T-cell (primary cell): ENCODE data around the gene HIC2. TPM values are rescaled to one million over a fixed set of nuclear protein-coding genes. Genes with fewer than 3 reads are reported as not detected.
"Not testable (repeated sequence)": the region's sequence is repeated elsewhere in the genome, so short reads cannot be mapped to it uniquely, and the experiment has no call there.

Experiments used
- ATAC-seq, 4 experiments: fragments of 200-7000 bp in 3 of 4; fragments of 150-1000 bp in 1 of 4; cut with Tn5 transposase; replicated peaks in 1 of 4; 1 replicate in 3 of 4; 2 replicates in 1 of 4; pipeline ENCODE4 v1.10.0; 2021; ENCODE audit warnings: moderate library complexity in 3 of 4, mild to moderate bottlenecking in 2 of 4, moderate number of reproducible peaks in 1 of 4
- CTCF ChIA-PET, 2 donors: fragments of 300-600 bp; sonication (Branson Sonifier 250); formaldehyde crosslinking; loops; one replicate each; lab custom pipeline; 2022; ENCODE audit warnings: antibody characterized with exemption in 2 of 2; lab: Charles Lee
- POLR2A ChIA-PET, 2 donors: fragments of 300-600 bp; sonication (Branson Sonifier 250); formaldehyde crosslinking; loops; one replicate each; lab custom pipeline; 2022; ENCODE audit warnings: antibody characterized with exemption in 2 of 2; lab: Charles Lee
- DNase-seq, 35 experiments: peaks; one replicate each; pipeline versions ENCODE4 v3.0.0 to v3.0.0-alpha.2; 2013 to 2023
- H3K27ac ChIP-seq: one replicate; pipeline ENCODE4 v1.5.1; 2013; ENCODE audit warnings: low read length
- H3K27me3 ChIP-seq, 2 experiments: replicated peaks in 1 of 2; 1 replicate in 1 of 2; 2 replicates in 1 of 2; pipeline versions ENCODE4 v1.6.1 to v1.7.0; 2013; ENCODE audit warnings: low read length in 1 of 2, mixed read lengths in 1 of 2; ENCODE audit not compliant: control insufficient read depth in 2 of 2, insufficient read depth in 2 of 2; ENCODE audit errors: extremely low read depth in 1 of 2
- H3K36me3 ChIP-seq, 2 donors: 1 replicate in 1 of 2; 2 replicates in 1 of 2; pipeline versions ENCODE4 v1.6.1 to v1.7.0; 2013; ENCODE audit warnings: low read length in 1 of 2; ENCODE audit not compliant: control insufficient read depth in 2 of 2, insufficient read depth in 1 of 2; ENCODE audit errors: extremely low read depth in 1 of 2
- H3K4me1 ChIP-seq, 2 experiments: 1 replicate in 1 of 2; 2 replicates in 1 of 2; pipeline versions ENCODE4 v1.6.1 to v1.7.0; 2013; ENCODE audit warnings: low read length in 2 of 2, mixed read lengths in 1 of 2; ENCODE audit not compliant: insufficient read depth in 2 of 2, control insufficient read depth in 1 of 2; ENCODE audit errors: extremely low read depth in 1 of 2
- H3K4me3 ChIP-seq, 2 donors: 1 replicate in 1 of 2; 2 replicates in 1 of 2; pipeline versions ENCODE4 v1.5.1 to v1.7.0; 2013; ENCODE audit warnings: mild to moderate bottlenecking in 2 of 2, low read length in 1 of 2, moderate library complexity in 1 of 2; ENCODE audit not compliant: control insufficient read depth in 1 of 2; ENCODE audit errors: extremely low read depth in 1 of 2
- H3K9me3 ChIP-seq: 2 replicates; pipeline ENCODE4 v1.7.0; 2013
- H3K27ac Mint-ChIP-seq, 2 donors: one replicate each; pipeline ENCODE4 v1.8.0; 2020 to 2021; ENCODE audit warnings: mild to moderate bottlenecking in 2 of 2, mixed read lengths in 2 of 2
- H3K27me3 Mint-ChIP-seq, 2 donors: one replicate each; pipeline ENCODE4 v1.8.0; 2021 to 2022; ENCODE audit warnings: mixed read lengths in 2 of 2
- H3K36me3 Mint-ChIP-seq: one replicate; pipeline ENCODE4 v1.8.0; 2021; ENCODE audit warnings: mixed read lengths
- H3K4me1 Mint-ChIP-seq, 3 donors: one replicate each; pipeline ENCODE4 v1.8.0; 2020 to 2022; ENCODE audit warnings: mixed read lengths in 3 of 3, mild to moderate bottlenecking in 1 of 3
- H3K4me3 Mint-ChIP-seq, 3 donors: one replicate each; pipeline ENCODE4 v1.8.0; 2020 to 2022; ENCODE audit warnings: mild to moderate bottlenecking in 3 of 3, mixed read lengths in 3 of 3, moderate library complexity in 3 of 3
- H3K9me3 Mint-ChIP-seq, 3 donors: one replicate each; pipeline ENCODE4 v1.8.0; 2020 to 2022; ENCODE audit warnings: mixed read lengths in 3 of 3
- WGBS: methylation state at CpG from one replicate; pipeline ENCODE4 v1.1.5; 2013; ENCODE audit warnings: missing lambda C conversion rate; ENCODE audit not compliant: insufficient coverage; 5-methylcytosine and 5-hydroxymethylcytosine counted together
- total RNA-seq, 35 experiments: library from RNA in 6 of 35; stranded (reverse) in 6 of 35; fragments of 120-200 nt in 1 of 35; gene quantifications; one replicate each; pipeline versions ENCODE4 v1.2.1 to v1.2.4 and lab custom pipeline; 2013 to 2026

Gene HIC2
- total RNA-seq, 5 donors from 2014 or later (not counting 1 experiment from before 2014, with no cell fraction given): 8.8 to 12.1 (median 10.0) TPM

- H3K4me1 ChIP-seq, DNase-seq, H3K27me3 ChIP-seq, H3K9me3 ChIP-seq, CTCF ChIA-PET, H3K27ac ChIP-seq, H3K4me3 ChIP-seq, H3K9me3 Mint-ChIP-seq, POLR2A ChIA-PET, H3K4me3 Mint-ChIP-seq, H3K36me3 ChIP-seq, H3K27ac Mint-ChIP-seq, H3K4me1 Mint-ChIP-seq, H3K36me3 Mint-ChIP-seq, H3K27me3 Mint-ChIP-seq: not testable (repeated sequence)
- no CpG with 5 or more reads among the region's 23 CpGs for WGBS
- peak in 1 of 4 experiments; percentile 26 for ATAC-seq
Observed at GRCh38 chr22:21493789-21494782, 76.9 kb downstream of the HIC2 start.

GRCh38 chr22:21497984-21498383 is 80.8 kb downstream of the HIC2 start:
- H3K9me3 ChIP-seq, H3K4me3 Mint-ChIP-seq, H3K4me1 ChIP-seq, H3K36me3 Mint-ChIP-seq, H3K27me3 Mint-ChIP-seq, CTCF ChIA-PET, POLR2A ChIA-PET, H3K27me3 ChIP-seq, H3K9me3 Mint-ChIP-seq, H3K36me3 ChIP-seq, DNase-seq, ATAC-seq, H3K27ac Mint-ChIP-seq, H3K27ac ChIP-seq, H3K4me1 Mint-ChIP-seq, H3K4me3 ChIP-seq: not testable (repeated sequence)
- WGBS: no CpG with 5 or more reads among the region's 4 CpGs

- H3K4me1 ChIP-seq, H3K27me3 Mint-ChIP-seq, H3K27ac Mint-ChIP-seq, H3K36me3 ChIP-seq, DNase-seq, H3K4me1 Mint-ChIP-seq, H3K36me3 Mint-ChIP-seq, H3K4me3 ChIP-seq, H3K4me3 Mint-ChIP-seq, CTCF ChIA-PET, H3K9me3 Mint-ChIP-seq, H3K27ac ChIP-seq, ATAC-seq, H3K27me3 ChIP-seq, POLR2A ChIA-PET, H3K9me3 ChIP-seq: not testable (repeated sequence)
- WGBS: no CpG with 5 or more reads among the region's 7 CpGs
Observed at GRCh38 chr22:21498489-21498888, 81.3 kb downstream of the HIC2 start.

GRCh38 chr22:21499623-21500506 is 82.7 kb downstream of the HIC2 start:
- WGBS: no CpG with 5 or more reads among the region's 16 CpGs
- ATAC-seq: peak; percentile 77 to 90 (median 86)
- H3K27me3 ChIP-seq, H3K9me3 Mint-ChIP-seq, DNase-seq, H3K4me3 ChIP-seq, H3K4me3 Mint-ChIP-seq, POLR2A ChIA-PET, H3K27me3 Mint-ChIP-seq, H3K4me1 Mint-ChIP-seq, H3K9me3 ChIP-seq, H3K4me1 ChIP-seq, H3K36me3 ChIP-seq, CTCF ChIA-PET, H3K27ac Mint-ChIP-seq, H3K36me3 Mint-ChIP-seq, H3K27ac ChIP-seq: not testable (repeated sequence)

Other genes starting within 250 kb of the HIC2 start
- gene RIMBP3B, start 33.6 kb upstream of the HIC2 start, total RNA-seq: 1 to 10 TPM in 3 of 5 donors, under 1 TPM in 2; 0.14 to 3.9 (median 1.4) TPM
- gene TMEM191C, start 50.0 kb downstream of the HIC2 start, total RNA-seq: 10 to 100 TPM in 1 of 5 donors, 1 to 10 TPM in 4; 2.6 to 10.3 (median 5.4) TPM
- 1 to 10 TPM in 3 of 5 donors, not detected in 2; 2.8 to 4.7 (median 3.9) TPM for gene RIMBP3C, start 134.1 kb downstream of the HIC2 start, total RNA-seq
- gene UBE2L3, start 150.3 kb downstream of the HIC2 start, total RNA-seq: 10 to 100 TPM; 28.4 to 38.7 (median 34.3) TPM
- gene YDJC, start 212.7 kb downstream of the HIC2 start, total RNA-seq: 10 to 100 TPM; 28.3 to 69.2 (median 62.2) TPM
- under 1 TPM in 4 of 5 donors, not detected in 1; 0.16 to 0.79 (median 0.66) TPM for gene CCDC116, start 215.4 kb downstream of the HIC2 start, total RNA-seq
- gene SDF2L1, start 224.9 kb downstream of the HIC2 start, total RNA-seq: 10 to 100 TPM; 22.1 to 55.4 (median 50.2) TPM
- gene PPIL2, start 248.6 kb downstream of the HIC2 start, total RNA-seq: 10 to 100 TPM; 72.0 to 82.5 (median 79.4) TPM